Measurements from ENCODE around the gene SCT.

- TF ChIP-seq ZNF274 (IDR thresholded peaks at IDR 0.05; ENCODE audit: borderline replicate concordance, extremely low read depth, low read length) = no peak
- no peak for TF ChIP-seq ASH2L (IDR thresholded peaks at IDR 0.05; ENCODE audit: low read length)
- no peak for TF ChIP-seq CTCF (IDR thresholded peaks at IDR 0.05; ENCODE audit: control extremely low read depth in 1 of 3, insufficient read depth in 1 of 3, low read depth in 1 of 3, low read length in 3 of 3)
- TF ChIP-seq CEBPB (IDR thresholded peaks at IDR 0.05; ENCODE audit: low read depth, low read length) = no peak
Measured at GRCh38 chr11:598005-598680, 28.8 kb downstream of the SCT start.
